PC-9 (cell line): Measurements from ENCODE around the gene CNTNAP5.

Source experiments
- CTCF ChIP-seq: fragments of 200-600 bp; sonication (generic); conservative IDR thresholded peaks from 2 replicates; pipeline ENCODE4 v1.6.1; 2017; ENCODE audit warnings: mixed run types, antibody characterized with exemption, mild to moderate bottlenecking, moderate library complexity
- EZH2 ChIP-seq: fragments of 200-600 bp; sonication (generic); IDR thresholded peaks from 2 replicates; pipeline ENCODE4 v1.8.0; 2017; ENCODE audit warnings: antibody characterized with exemption, low read depth

GRCh38 chr2:124919296-124919695, 894.2 kb downstream of the CNTNAP5 start:
- no peak for TF ChIP-seq CTCF
- TF ChIP-seq EZH2: no peak
